HepG2 (cell line): Measurements from ENCODE around the gene CYP27B1. TPM values are rescaled to one million over a fixed set of nuclear protein-coding genes. Genes with fewer than 3 reads are reported as not detected.

Experiments
- ARNT ChIP-seq: fragments of 450-650 bp; IDR thresholded peaks from 2 replicates; pipeline ENCODE4 v1.6.1; 2017
- DNMT1 ChIP-seq: sonication (generic); formaldehyde crosslinking; IDR thresholded peaks from 2 replicates; pipeline ENCODE4 v1.5.1; 2020; ENCODE audit warnings: mild to moderate bottlenecking, missing genetic modification reagents
- FOXA3 ChIP-seq: IDR thresholded peaks from 2 replicates; pipeline ENCODE4 v1.6.1; 2016; ENCODE audit warnings: missing genetic modification reagents, missing compliant biosample characterization
- KDM1A ChIP-seq: IDR thresholded peaks from 2 replicates; pipeline ENCODE4 v1.6.1; 2016; ENCODE audit warnings: missing compliant biosample characterization
- KDM4B ChIP-seq: sonication (generic); formaldehyde crosslinking; IDR thresholded peaks from 2 replicates; pipeline ENCODE4 v1.4.0; 2020; ENCODE audit warnings: missing genetic modification reagents
- KMT2A ChIP-seq: sonication (generic); formaldehyde crosslinking; IDR thresholded peaks from 2 replicates; pipeline ENCODE4 v1.4.0; 2020; ENCODE audit warnings: missing genetic modification reagents
- MAFK ChIP-seq, 2 experiments: IDR thresholded peaks in 1 of 2; conservative IDR thresholded peaks in 1 of 2; 2 replicates each; pipeline ENCODE4 v1.6.1; 2011; ENCODE audit warnings: improper control_type of control experiment in 2 of 2, low read length in 2 of 2
- NFIB ChIP-seq: sonication (generic); formaldehyde crosslinking; IDR thresholded peaks from 2 replicates; pipeline ENCODE4 v1.9.0; 2021; ENCODE audit warnings: missing genetic modification reagents, mild to moderate bottlenecking, borderline replicate concordance
- PPARG ChIP-seq: conservative IDR thresholded peaks from 2 replicates; pipeline ENCODE4 v1.6.1; 2016; ENCODE audit warnings: missing biosample characterization, missing genetic modification reagents
- RCOR2 ChIP-seq: IDR thresholded peaks from 2 replicates; pipeline ENCODE4 v1.6.1; 2016; ENCODE audit warnings: missing biosample characterization, missing genetic modification reagents
- SMYD3 ChIP-seq: sonication (generic); formaldehyde crosslinking; IDR thresholded peaks from 2 replicates; pipeline ENCODE4 v1.8.1; 2023; ENCODE audit warnings: mild to moderate bottlenecking, missing genetic modification reagents
- SRSF4 ChIP-seq: fragments of 200-400 bp; formaldehyde crosslinking; IDR thresholded peaks from one replicate; pipeline ENCODE4 v1.6.1; 2018; ENCODE audit warnings: mild to moderate bottlenecking, low read depth, low read length, moderate library complexity; ENCODE audit not compliant: poor library complexity, severe bottlenecking
- SSRP1 ChIP-seq: IDR thresholded peaks from 2 replicates; pipeline ENCODE4 v1.6.1; 2016; ENCODE audit warnings: control low read depth
- STAG1 ChIP-seq: sonication (generic); formaldehyde crosslinking; IDR thresholded peaks from 2 replicates; pipeline ENCODE4 v1.4.0; 2020; ENCODE audit warnings: missing genetic modification reagents
- ZBTB21 ChIP-seq: sonication (generic); formaldehyde crosslinking; IDR thresholded peaks from 2 replicates; pipeline ENCODE4 v1.4.0; 2020; ENCODE audit warnings: missing genetic modification reagents
- ZBTB3 ChIP-seq: sonication (generic); formaldehyde crosslinking; IDR thresholded peaks from 2 replicates; pipeline ENCODE4 v1.4.0; 2020; ENCODE audit warnings: low read depth, mild to moderate bottlenecking, moderate library complexity, missing genetic modification reagents, borderline replicate concordance
- ZNF75D ChIP-seq: sonication (generic); formaldehyde crosslinking; IDR thresholded peaks from 2 replicates; pipeline ENCODE4 v1.8.1; 2023; ENCODE audit warnings: missing genetic modification reagents, mild to moderate bottlenecking, borderline replicate concordance
- ZNF766 ChIP-seq: sonication (generic); formaldehyde crosslinking; IDR thresholded peaks from 2 replicates; pipeline ENCODE4 v1.5.0; 2020; ENCODE audit warnings: missing genetic modification reagents, borderline replicate concordance
- ZNF784 ChIP-seq: sonication (generic); formaldehyde crosslinking; IDR thresholded peaks from 2 replicates; pipeline ENCODE4 v1.5.1; 2020; ENCODE audit warnings: missing genetic modification reagents, mild to moderate bottlenecking, borderline replicate concordance
- ZNF792 ChIP-seq: IDR thresholded peaks from 2 replicates; pipeline ENCODE4 v1.6.1; 2016
- polyA plus RNA-seq, 8 experiments: library from polyadenylated mRNA; depleted of rRNA in 3 of 8; stranded (reverse) in 7 of 8; unstranded in 1 of 8; fragments of >200 nt; fragmentation: Illumina TruSeq in 4 of 8; extraction: Trizol in 4 of 8; gene quantifications; 2 replicates each; pipeline versions ENCODE4 v1.2.1 to v1.2.3, GENCODE V29; 2011 to 2016; ENCODE audit warnings: low read depth in 4 of 8, missing spikeins in 1 of 8, mixed read lengths in 1 of 8; ENCODE audit not compliant: insufficient read depth in 1 of 8
- total RNA-seq, 5 experiments: library from RNA; depleted of rRNA; stranded (reverse); fragments of >200 nt; fragmentation: Illumina TruSeq; extraction: Trizol; gene quantifications; 2 replicates each; pipeline ENCODE4 v1.2.3, GENCODE V29; 2016; ENCODE audit warnings: low read depth in 1 of 5
- TF ChIP-seq, protein P1 (sequence below): IDR thresholded peaks from 2 replicates; pipeline ENCODE4 v1.6.1; 2016; ENCODE audit warnings: low read depth, borderline replicate concordance
- TF ChIP-seq, protein P2 (sequence below), 2 experiments: sonication (generic) in 1 of 2; formaldehyde crosslinking in 1 of 2; IDR thresholded peaks; 2 replicates each; pipeline versions ENCODE4 v1.4.0 to v1.6.1; 2018 to 2020; ENCODE audit warnings: missing genetic modification reagents in 2 of 2, borderline replicate concordance in 1 of 2, low read depth in 1 of 2, mild to moderate bottlenecking in 1 of 2, missing biosample characterization in 1 of 2
- TF ChIP-seq, protein P3 (sequence below): sonication (generic); formaldehyde crosslinking; IDR thresholded peaks from 2 replicates; pipeline ENCODE4 v1.8.1; 2022; ENCODE audit warnings: low read depth, mild to moderate bottlenecking, missing genetic modification reagents

The CYP27B1 gene
- total and polyA plus RNA-seq, 2 of the 13 experiments (the other 11 are each of a cell fraction or from before 2014, with no cell fraction given), result 2.3 to 3.0 TPM

- TF ChIP-seq ZBTB21 (CRISPR knock-in tag) (peak; percentile 100), SMYD3 (CRISPR knock-in tag) (no peak), ZNF784 (CRISPR knock-in tag) (no peak), NFIB (CRISPR knock-in tag) (no peak), ZNF792 (CRISPR knock-in tag) (no peak), ZNF766 (no peak), FOXA3 (CRISPR knock-in tag) (no peak), ZNF75D (no peak), DNMT1 (no peak), KDM1A (CRISPR knock-in tag) (0 out of 2 replicates have a peak, but pooled peaks have one; percentile 25), KMT2A (CRISPR knock-in tag) (no peak), ZBTB3 (CRISPR knock-in tag) (no peak), SSRP1 (CRISPR knock-in tag) (no peak), STAG1 (CRISPR knock-in tag) (no peak), ARNT (no peak), RCOR2 (CRISPR knock-in tag) (peak; percentile 12; the same call in 1 of the 2 replicates), KDM4B (CRISPR knock-in tag) (no peak), SRSF4 (no peak), PPARG (CRISPR knock-in tag) (no peak), MAFK (conservative IDR thresholded peaks at IDR 0.05 in 1 of 2, IDR thresholded peaks at IDR 0.05 in 1 of 2; ENCODE audit: low read length in 2 of 2) (0 out of 4 replicates have a peak, but pooled peaks of 1 of the 2 experiments have one; percentile 7)
- TF ChIP-seq, protein P1, sequence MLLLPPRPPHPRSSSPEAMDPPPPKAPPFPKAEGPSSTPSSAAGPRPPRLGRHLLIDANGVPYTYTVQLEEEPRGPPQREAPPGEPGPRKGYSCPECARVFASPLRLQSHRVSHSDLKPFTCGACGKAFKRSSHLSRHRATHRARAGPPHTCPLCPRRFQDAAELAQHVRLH (CRISPR knock-in tag), result peak; percentile 12; the same call in 1 of the 2 replicates
- TF ChIP-seq, protein P2, sequence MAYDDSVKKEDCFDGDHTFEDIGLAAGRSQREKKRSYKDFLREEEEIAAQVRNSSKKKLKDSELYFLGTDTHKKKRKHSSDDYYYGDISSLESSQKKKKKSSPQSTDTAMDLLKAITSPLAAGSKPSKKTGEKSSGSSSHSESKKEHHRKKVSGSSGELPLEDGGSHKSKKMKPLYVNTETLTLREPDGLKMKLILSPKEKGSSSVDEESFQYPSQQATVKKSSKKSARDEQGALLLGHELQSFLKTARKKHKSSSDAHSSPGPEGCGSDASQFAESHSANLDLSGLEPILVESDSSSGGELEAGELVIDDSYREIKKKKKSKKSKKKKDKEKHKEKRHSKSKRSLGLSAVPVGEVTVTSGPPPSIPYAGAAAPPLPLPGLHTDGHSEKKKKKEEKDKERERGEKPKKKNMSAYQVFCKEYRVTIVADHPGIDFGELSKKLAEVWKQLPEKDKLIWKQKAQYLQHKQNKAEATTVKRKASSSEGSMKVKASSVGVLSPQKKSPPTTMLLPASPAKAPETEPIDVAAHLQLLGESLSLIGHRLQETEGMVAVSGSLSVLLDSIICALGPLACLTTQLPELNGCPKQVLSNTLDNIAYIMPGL (CRISPR knock-in tag; IDR thresholded peaks at IDR 0.05; ENCODE audit: borderline replicate concordance in 1 of 2, low read depth in 1 of 2), result peak in 1 of 2 experiments; percentile 10; a peak in 1 of 4 replicates
- TF ChIP-seq, protein P3, sequence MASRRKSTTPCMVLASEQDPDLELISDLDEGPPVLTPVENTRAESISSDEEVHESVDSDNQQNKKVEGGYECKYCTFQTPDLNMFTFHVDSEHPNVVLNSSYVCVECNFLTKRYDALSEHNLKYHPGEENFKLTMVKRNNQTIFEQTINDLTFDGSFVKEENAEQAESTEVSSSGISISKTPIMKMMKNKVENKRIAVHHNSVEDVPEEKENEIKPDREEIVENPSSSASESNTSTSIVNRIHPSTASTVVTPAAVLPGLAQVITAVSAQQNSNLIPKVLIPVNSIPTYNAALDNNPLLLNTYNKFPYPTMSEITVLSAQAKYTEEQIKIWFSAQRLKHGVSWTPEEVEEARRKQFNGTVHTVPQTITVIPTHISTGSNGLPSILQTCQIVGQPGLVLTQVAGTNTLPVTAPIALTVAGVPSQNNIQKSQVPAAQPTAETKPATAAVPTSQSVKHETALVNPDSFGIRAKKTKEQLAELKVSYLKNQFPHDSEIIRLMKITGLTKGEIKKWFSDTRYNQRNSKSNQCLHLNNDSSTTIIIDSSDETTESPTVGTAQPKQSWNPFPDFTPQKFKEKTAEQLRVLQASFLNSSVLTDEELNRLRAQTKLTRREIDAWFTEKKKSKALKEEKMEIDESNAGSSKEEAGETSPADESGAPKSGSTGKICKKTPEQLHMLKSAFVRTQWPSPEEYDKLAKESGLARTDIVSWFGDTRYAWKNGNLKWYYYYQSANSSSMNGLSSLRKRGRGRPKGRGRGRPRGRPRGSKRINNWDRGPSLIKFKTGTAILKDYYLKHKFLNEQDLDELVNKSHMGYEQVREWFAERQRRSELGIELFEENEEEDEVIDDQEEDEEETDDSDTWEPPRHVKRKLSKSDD, result peak; percentile 99
These were observed 22.6 kb downstream of the CYP27B1 start (continued) for GRCh38 chr12:57744194-57744776.
